ENCODE data around the gene ZNF366.

- TF ChIP-seq POLR2A (IDR thresholded peaks at IDR 0.05): no peak
- no peak for TF ChIP-seq CTCF (IDR thresholded peaks at IDR 0.05)
Measured at GRCh38 chr5:72415616-72416325, 91.4 kb downstream of the ZNF366 start.
